SK-N-MC (cell line): ENCODE measurements around the gene AGER.

Experiments
- EZH2 ChIP-seq: fragments of 200-600 bp; sonication (generic); IDR thresholded peaks from one replicate; pipeline ENCODE4 v1.6.1; 2017; ENCODE audit warnings: antibody characterized with exemption
- FOXP2 ChIP-seq: optimal IDR thresholded peaks from 2 replicates; pipeline ENCODE3; 2011; ENCODE audit warnings: mild to moderate bottlenecking, moderate library complexity; ENCODE audit not compliant: insufficient read depth; ENCODE audit errors: extremely low read length, control extremely low read depth
- POLR2AphosphoS5 ChIP-seq: IDR thresholded peaks from 2 replicates; pipeline ENCODE4 v1.6.1; 2012; ENCODE audit warnings: mild to moderate bottlenecking, low read depth, low read length, borderline replicate concordance

- no peak for TF ChIP-seq EZH2
- no peak for TF ChIP-seq POLR2AphosphoS5
- no peak for TF ChIP-seq FOXP2
Measured at GRCh38 chr6:32154514-32155161, 29.4 kb downstream of the AGER start.
